ENCODE data around the gene TRIM74. TPM values are rescaled to one million over a fixed set of nuclear protein-coding genes. Genes with fewer than 3 reads are reported as not detected.
"Not testable (repeated sequence)": the region's sequence is repeated elsewhere in the genome, so short reads cannot be mapped to it uniquely, and the experiment has no call there.

The TRIM74 gene
- total RNA-seq, 1 experiment from 2014 or later, result 0.26 TPM

DNA sequence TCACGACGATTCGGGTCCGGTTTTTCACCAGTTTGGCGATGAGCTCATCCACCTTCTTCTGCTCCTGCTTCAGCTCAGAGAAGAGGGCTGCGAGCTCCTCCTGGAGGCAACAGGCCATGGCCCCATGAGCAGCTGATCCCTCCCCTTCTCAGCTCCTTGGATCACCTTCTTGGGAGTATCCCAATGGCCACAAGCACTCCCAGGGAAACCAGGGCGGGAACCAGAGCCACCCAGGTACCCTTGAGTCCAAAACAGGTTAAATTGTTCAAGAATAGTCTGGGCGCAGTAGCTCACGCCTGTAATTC lies 8.0 kb downstream of the TRIM74 start:
- not testable (repeated sequence) for H3K27ac ChIP-seq (ENCODE audit: insufficient read length, low read depth, low read length); H3K23me2 ChIP-seq (ENCODE audit: insufficient read length, low read depth, low read length, poor library complexity, severe bottlenecking); H3K4me3 Mint-ChIP-seq; H2BK20ac ChIP-seq (ENCODE audit: low read depth, low read length, poor library complexity, severe bottlenecking); H2BK120ac ChIP-seq (ENCODE audit: low read depth, low read length, poor library complexity, severe bottlenecking); H3K79me1 ChIP-seq (ENCODE audit: insufficient read depth, low read depth, low read length, poor library complexity, severe bottlenecking); H2AFZ ChIP-seq (ENCODE audit: low read length); H3K36me3 Mint-ChIP-seq (ENCODE audit: insufficient read depth in 1 of 3, low read depth in 3 of 3); H3T11ph ChIP-seq (ENCODE audit: low read length); H3K27me3 ChIP-seq (ENCODE audit: insufficient read depth, low read length); H3K23ac ChIP-seq (ENCODE audit: insufficient read length, low read depth, low read length); H2BK15ac ChIP-seq (ENCODE audit: low read depth, low read length); H3K4me2 ChIP-seq (ENCODE audit: insufficient read depth, insufficient read length, low read length); H3K9ac ChIP-seq (ENCODE audit: extremely low read depth, insufficient read length, low read length); H3K27ac Mint-ChIP-seq; H4K8ac ChIP-seq (replicated peaks; ENCODE audit: insufficient read length, low read depth, low read length); H2BK12ac ChIP-seq (ENCODE audit: insufficient read length, low read depth, low read length); H3K4me1 ChIP-seq (ENCODE audit: insufficient read depth, low read length); H3K27me3 Mint-ChIP-seq (ENCODE audit: low read depth); H3K14ac ChIP-seq (ENCODE audit: insufficient read depth, low read length); H4K5ac ChIP-seq (ENCODE audit: insufficient read length, low read depth, low read length); H3K79me2 ChIP-seq (ENCODE audit: insufficient read depth, low read length); H4K20me1 ChIP-seq (ENCODE audit: control insufficient read depth, insufficient read depth, insufficient read length); H4K91ac ChIP-seq (ENCODE audit: insufficient read length, low read depth, low read length); H3K56ac ChIP-seq (ENCODE audit: insufficient read length, low read depth, low read length); H3K9me3 Mint-ChIP-seq; DNase-seq; H3K18ac ChIP-seq (ENCODE audit: insufficient read length, low read depth, low read length); H3K4me1 Mint-ChIP-seq; H2BK5ac ChIP-seq (ENCODE audit: insufficient read length, low read length); H2AK5ac ChIP-seq (ENCODE audit: insufficient read length, low read length); H3K4ac ChIP-seq (ENCODE audit: low read depth, low read length); H3K9me3 ChIP-seq (ENCODE audit: control insufficient read depth, low read depth, low read length)
- no CpG with 5 or more reads among the region's 9 CpGs for WGBS (ENCODE audit: extremely low coverage, insufficient read length, low lambda C conversion rate)

GRCh38 chr7:72960626-72961345 lies 8.5 kb downstream of the TRIM74 start:
- not testable (repeated sequence) for H2BK12ac ChIP-seq (ENCODE audit: insufficient read length, low read depth, low read length); H4K8ac ChIP-seq (replicated peaks; ENCODE audit: insufficient read length, low read depth, low read length); H2BK120ac ChIP-seq (ENCODE audit: low read depth, low read length, poor library complexity, severe bottlenecking); H4K20me1 ChIP-seq (ENCODE audit: control insufficient read depth, insufficient read depth, insufficient read length); H3K9me3 Mint-ChIP-seq; H3K14ac ChIP-seq (ENCODE audit: insufficient read depth, low read length); H3K27me3 ChIP-seq (ENCODE audit: insufficient read depth, low read length); H3K56ac ChIP-seq (ENCODE audit: insufficient read length, low read depth, low read length); H2BK15ac ChIP-seq (ENCODE audit: low read depth, low read length); H3K23me2 ChIP-seq (ENCODE audit: insufficient read length, low read depth, low read length, poor library complexity, severe bottlenecking); H3T11ph ChIP-seq (ENCODE audit: low read length); H2AFZ ChIP-seq (ENCODE audit: low read length); H3K79me1 ChIP-seq (ENCODE audit: insufficient read depth, low read depth, low read length, poor library complexity, severe bottlenecking); DNase-seq; H3K23ac ChIP-seq (ENCODE audit: insufficient read length, low read depth, low read length); H3K4ac ChIP-seq (ENCODE audit: low read depth, low read length); H3K27ac Mint-ChIP-seq; H3K4me1 Mint-ChIP-seq; H4K91ac ChIP-seq (ENCODE audit: insufficient read length, low read depth, low read length); H3K9ac ChIP-seq (ENCODE audit: extremely low read depth, insufficient read length, low read length); H3K18ac ChIP-seq (ENCODE audit: insufficient read length, low read depth, low read length); H3K36me3 Mint-ChIP-seq (ENCODE audit: insufficient read depth in 1 of 3, low read depth in 3 of 3); H2BK20ac ChIP-seq (ENCODE audit: low read depth, low read length, poor library complexity, severe bottlenecking); H2AK5ac ChIP-seq (ENCODE audit: insufficient read length, low read length); H3K4me2 ChIP-seq (ENCODE audit: insufficient read depth, insufficient read length, low read length); H3K79me2 ChIP-seq (ENCODE audit: insufficient read depth, low read length); H4K5ac ChIP-seq (ENCODE audit: insufficient read length, low read depth, low read length); H3K27ac ChIP-seq (ENCODE audit: insufficient read length, low read depth, low read length); H3K4me3 Mint-ChIP-seq; H2BK5ac ChIP-seq (ENCODE audit: insufficient read length, low read length); H3K27me3 Mint-ChIP-seq (ENCODE audit: low read depth); H3K4me1 ChIP-seq (ENCODE audit: insufficient read depth, low read length); H3K9me3 ChIP-seq (ENCODE audit: control insufficient read depth, low read depth, low read length)
- WGBS (ENCODE audit: extremely low coverage, insufficient read length, low lambda C conversion rate), result no CpG with 5 or more reads among the region's 20 CpGs

All from H9 (cell line).